ENCODE data around the gene TLCD3B. TPM values are rescaled to one million over a fixed set of nuclear protein-coding genes. Genes with fewer than 3 reads are reported as not detected.
"Not testable (repeated sequence)": the region's sequence is repeated elsewhere in the genome, so short reads cannot be mapped to it uniquely, and the experiment has no call there.

TLCD3B gene
- total RNA-seq, 1 donor from 2014 or later = not detected

DNA sequence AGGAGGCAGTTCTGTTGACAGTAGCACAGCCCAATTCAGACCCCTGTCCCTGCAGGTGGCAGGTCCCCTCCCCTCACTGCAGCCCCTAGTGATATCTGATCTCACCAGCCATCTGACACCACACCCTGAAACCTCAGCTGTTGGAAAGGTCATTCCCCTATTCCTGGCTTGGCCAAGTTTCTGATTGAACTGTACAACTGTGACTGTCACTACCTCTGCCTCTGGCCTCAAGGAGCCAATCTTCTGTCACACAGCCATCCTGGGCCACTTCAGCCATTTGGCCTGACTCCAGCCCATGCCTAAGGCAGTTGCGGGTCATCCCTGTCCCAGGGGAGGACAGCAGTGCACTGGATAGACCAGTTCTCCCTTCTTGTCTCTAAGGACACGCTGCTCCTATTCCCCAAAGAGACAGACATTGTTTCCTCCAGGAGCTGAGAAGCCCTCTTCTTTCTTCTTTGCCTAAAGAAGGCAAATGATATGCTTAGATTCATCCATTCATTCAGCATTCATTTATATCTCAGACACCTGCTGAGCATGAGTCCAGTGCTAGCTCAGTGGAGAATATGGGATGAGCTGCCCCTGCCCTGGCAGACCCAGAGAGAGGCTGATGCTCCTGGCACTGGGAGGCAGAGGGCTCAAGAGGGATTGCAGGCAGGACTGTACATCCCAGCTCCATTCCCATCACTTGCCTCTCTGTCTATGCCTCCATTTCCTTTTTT, 29.9 kb upstream of the TLCD3B start:
- no peak for DNase-seq (ENCODE audit: low read depth in 2 of 2)

DNA sequence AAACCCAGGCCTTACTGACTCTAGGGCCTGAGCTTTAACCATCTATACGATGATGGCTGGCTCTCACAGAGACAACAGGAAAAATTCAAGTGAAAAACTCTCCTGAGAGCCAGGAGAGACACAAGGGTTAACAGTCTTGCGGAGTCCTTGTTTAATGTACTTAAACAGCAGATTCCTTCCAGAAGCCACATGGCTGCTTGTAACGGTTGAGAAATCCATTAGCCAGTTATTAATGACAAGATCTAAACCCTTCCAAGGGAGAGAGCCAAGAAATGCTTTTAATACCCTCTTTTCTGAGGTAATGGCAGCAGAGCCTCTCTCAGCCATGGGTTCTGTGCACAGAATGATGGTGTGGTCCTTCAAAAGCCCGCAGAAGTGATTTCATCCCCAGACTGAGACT, 29.3 kb upstream of the TLCD3B start:
- no peak for DNase-seq (ENCODE audit: low read depth in 2 of 2)

DNA sequence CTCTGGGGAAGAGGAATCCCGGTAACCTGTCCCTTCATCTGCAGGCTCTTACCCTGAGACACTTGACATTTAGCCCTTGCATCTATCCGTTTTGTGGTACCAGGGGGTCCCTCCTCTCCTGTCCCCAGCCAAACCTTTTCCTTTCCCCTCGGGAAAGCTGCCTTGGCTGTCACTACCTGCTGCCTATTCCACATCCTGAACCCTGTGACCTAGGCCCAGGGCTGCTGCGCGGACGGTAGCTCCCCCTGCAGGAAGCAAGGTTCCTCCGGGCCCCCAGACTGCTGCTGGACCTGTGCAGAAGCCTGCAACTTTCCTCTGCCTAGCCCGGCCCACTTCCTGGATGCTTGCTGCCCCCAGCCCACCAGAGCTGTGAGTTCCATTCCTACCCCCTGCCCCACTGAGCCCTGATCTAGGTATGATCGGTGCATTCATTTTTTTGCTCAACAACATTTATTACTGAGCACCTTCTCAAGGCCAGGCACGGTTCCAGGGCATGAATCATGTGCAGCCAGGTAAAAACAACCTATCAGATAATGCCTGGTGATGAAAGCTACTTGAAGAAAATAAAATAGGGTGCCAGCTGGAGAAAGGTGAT, 24.0 kb upstream of the TLCD3B start:
- DNase-seq (ENCODE audit: low read depth in 2 of 2) = no peak

DNA sequence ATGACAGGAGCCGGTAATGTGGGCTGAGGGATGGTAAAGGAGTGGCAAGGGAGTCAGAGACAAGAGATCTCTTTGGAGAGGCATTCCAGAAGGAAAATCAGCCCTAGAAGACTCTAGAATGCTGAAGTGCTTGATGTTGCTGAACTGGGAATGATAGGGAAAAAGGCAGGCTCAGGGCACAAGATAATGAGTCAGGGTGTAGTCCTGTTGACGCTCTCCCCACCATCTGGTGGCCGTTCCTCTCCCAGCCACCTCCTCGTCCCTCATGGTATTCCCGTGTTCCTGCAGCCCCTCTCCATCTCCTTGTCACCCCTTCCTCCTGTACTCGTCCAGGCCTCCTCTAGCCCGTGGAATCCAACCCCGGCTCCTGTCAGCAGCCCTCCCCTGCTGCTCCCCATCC, 23.4 kb upstream of the TLCD3B start:
- no peak for DNase-seq (ENCODE audit: low read depth in 2 of 2)

DNA sequence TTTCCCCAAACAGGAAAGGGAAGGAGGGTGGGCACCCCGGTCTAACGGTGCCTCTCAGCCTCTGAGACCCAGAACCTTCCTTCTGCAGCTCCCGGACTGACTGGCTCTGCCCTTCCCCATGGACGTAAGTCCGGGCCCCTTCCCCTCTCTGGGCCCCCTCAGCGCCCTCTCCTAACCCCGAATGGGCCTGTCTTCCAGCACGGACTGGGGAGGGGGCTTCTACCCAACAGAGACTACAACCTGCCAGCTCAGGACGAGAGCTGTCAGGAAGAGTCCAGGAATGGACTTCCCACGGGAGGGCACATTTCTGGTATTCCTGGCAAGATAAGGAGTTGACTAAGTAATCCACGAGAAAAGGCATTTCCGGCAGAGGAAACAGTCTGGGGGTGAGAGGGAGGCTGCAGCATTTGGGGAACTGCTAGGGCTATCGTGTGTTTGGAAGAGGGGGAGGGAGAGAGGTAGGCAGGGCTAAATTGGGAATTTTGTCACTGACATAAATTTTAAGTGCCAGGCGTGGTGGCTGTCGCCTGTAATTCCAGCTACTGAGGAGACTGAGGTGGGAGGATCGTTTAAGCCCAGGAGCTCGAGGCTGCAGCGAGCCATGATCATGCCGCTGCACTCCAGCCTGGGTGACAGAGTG, 22.4 kb upstream of the TLCD3B start:
- DNase-seq (ENCODE audit: low read depth in 2 of 2) = peak in 1 of 2 donors; percentile 33

DNA sequence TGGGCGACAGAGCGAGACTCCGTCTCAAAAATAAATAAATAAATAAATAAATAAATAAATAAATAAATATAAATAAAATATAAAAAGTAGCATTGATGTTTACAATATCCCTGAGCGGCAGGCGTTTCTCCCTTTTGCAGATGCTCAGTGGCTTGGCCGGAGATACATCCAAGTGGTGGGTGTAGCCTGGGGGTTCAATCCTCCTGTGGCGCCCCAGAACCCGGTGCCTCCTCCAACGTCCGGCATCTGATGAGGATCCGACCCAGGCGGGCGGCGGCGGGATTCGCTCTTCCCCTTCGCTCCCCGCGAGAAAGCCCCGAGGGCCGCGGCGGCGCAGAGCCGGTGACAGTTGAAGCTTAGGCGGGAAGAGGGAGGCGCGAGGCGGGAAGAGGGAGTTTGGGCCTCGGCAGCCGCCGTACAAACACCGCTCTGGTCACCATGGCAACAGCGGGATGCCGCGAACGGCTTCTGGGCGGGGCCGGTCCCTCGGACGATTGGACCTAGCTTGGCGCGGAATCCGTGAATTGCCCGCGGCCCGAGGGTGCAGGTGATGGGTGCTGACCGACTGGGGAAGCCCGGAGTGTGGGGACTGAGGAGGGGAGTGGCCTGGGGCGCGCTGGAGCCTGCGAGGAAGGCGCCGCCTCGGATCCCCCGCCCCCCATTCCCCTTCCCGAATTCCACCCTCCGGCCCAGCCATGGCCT, 21.8 kb upstream of the TLCD3B start:
- DNase-seq (ENCODE audit: low read depth in 2 of 2) = peak; percentile 72 to 91

DNA sequence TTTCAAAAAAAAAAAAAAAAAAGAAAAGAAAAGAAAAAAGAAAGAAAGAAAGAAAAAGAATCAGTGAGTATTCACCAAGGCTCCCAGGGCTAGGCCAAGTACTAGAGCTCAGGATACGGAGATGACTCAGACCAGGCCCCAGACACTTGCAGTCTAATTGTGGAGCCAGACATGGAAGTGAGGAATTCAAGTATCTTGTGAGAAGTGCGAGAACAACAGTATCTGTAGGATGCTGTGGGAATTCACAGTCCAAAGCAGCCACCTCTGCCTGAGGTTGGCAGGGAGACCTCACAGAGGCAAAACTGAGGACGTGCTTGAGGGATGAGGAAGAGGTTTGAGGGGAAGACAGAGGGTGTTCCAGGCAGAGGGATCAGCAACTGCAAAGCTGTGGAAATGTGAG, 20.4 kb upstream of the TLCD3B start:
- DNase-seq (ENCODE audit: low read depth in 2 of 2) = peak in 1 of 2 donors; percentile 78

DNA sequence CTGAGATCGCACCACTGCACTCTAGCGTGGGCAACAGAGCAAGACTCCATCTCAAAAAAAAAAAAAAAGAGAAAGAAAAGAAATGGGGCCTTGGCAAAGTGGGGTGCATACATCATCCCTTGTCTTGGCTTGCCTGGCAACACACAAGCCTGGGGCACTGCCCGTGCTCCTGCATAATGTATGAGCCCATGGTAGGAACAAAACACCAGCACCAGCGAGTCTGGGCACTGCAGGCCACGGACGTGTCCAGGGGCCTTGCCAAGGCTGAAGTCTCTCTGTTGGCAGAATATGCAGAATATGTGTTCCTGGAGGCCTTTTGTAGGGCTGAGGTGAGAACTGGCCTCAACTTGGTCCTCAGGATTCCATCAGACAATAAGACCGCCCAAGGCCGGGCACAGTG, 18.8 kb upstream of the TLCD3B start:
- no peak for DNase-seq (ENCODE audit: low read depth in 2 of 2)

DNA sequence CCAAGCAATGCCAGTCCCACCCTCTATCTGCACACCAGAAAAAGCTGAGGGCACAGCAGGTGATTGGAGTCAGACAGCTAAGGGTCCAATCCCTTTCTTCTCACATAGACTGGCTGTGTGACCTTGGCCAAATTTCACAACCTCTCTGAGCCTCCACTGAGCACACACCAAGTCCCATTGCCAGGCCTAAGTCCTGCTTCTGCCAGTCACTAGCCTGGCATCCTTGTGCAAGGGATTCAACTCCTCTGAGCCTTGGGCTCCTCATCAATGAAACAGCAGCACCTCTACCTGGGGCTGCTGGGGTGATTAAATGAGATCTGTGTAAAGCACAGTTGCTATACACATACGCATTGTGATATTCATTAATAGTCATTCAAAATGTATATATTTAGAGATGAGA, 15.5 kb upstream of the TLCD3B start:
- no peak for DNase-seq (ENCODE audit: low read depth in 2 of 2)

DNA sequence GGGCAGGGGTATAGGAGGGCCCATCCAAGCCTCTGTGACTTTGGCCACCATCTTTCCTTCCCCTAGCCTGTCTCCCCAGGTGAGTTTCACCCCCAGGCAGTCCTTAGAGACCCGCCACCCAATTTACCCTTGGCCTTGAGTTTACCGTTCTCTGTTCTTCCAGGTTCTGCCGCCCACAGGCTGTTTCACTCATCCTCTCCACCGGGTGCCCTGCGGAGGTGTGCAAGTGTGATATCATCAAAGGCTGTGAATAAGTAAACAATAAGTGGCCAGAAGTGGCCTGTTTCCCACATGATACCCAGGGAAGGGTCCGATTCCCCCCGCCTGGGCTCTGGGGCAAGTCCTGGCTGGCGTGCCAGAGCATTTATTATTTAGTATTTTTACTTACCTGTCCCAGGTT, 15.1 kb upstream of the TLCD3B start:
- no peak for DNase-seq (ENCODE audit: low read depth in 2 of 2)

DNA sequence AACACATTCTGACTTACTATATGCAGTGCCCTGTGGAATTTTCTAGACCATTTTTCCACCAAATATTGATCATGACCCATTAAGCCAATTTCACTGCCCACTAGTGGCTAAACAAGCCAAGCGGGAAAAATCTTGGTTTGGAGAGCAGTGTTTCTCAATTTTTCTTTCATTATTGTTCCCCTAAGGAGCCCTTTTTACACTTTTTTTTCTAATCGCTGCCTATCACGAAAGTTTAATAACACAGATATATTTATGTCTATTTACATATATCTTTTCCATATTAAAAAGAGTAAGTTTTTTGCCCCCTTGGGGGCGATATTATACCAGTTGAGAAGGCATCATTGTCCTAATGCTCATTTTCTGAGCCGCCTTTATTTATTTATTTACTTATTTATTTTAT, 10.8 kb upstream of the TLCD3B start:
- peak; percentile 38 to 60 for DNase-seq (ENCODE audit: low read depth in 2 of 2)

DNA sequence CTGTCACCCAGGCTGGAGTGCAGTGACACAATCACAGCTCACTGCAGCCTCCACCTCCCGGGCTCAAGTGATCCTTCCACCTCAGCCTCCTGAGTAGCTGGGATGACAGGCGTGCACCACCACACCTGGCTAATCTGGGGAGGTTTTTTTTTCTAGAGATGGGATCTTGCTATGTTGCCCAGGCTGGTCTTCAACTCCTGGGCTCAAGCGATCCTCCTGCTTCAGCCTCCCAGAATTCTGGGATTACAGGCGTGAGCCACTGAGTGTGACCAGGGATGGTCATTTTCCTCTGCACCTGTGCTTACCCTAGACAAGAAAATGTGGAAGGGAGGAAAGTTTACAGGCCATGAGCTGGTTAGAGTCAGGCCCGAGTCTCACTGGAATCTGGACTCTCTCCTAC, 9.6 kb upstream of the TLCD3B start:
- not testable (repeated sequence) for DNase-seq (ENCODE audit: low read depth in 2 of 2)

DNA sequence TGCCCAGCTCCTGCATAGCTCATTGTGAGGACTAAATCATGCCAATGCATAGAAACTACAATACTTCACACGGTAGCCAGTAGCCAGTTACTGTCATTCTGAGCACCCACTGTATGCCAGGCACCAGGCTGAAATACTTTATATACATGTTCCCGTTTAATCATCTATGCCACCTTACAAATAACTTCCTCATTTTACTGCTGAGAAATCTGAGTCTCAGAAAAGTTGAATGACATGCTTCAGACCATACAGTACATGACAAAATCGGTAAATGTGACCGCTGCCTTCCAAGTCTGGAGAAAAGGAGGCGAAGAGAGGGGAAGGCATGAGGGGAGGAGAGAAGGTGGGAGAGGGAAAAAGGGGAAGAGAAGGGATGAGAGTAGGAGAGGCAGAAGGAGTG, 9.2 kb upstream of the TLCD3B start:
- no peak for DNase-seq (ENCODE audit: low read depth in 2 of 2)

DNA sequence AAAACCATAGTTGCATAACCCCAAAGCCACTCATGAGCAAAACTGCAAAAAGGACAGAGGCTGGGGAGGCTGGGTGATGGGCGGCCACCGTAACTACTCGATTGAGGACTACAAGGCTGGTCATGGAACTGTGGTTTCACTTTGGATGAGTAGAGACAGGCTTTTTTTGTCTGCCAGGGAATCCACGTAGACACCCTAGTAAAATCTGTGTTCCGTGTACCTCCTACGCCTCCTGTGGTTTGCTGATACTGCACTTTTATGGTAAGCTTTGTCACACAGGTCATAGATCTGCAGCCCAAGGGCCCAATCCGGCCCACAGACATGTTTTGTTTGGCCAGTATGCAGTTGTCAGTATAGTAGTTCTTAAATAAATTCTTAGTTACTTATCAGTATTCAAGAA, 2.2 kb upstream of the TLCD3B start:
- DNase-seq (ENCODE audit: low read depth in 2 of 2) = no peak

DNA sequence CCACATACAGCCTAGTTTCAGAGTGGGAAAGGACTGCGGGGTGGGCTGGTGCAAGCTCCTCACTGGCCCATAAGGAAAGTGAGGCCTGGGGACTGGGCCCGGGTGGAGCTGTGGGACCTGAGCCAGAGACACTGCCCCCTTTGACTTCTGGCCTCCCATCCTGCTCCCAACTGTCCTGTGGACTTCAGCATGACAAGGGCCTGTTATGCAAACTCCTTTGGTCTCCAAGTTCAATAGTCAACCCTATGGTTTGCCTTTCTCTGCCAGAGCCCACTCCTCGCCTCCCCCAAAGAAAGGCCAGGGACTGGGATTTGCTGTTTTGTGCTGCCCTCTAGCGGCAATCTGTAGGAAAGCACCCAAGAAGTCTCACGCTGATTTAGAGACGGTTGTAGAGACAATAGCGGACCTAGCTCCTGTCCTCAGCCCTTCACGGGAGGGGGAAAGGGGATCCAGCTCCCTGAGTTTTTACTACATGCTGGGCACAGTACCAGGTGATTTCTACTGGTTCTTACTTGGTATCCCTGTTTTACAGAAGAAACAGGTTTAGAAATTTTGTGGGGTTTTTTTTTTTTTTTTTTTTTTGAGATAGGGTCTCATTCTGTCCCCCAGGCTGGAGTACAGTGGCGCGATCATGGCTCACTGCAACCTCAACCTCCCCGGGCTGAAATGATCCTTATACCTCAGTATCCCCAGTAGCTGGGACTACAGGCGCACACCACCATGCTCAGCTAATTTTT, 1.2 kb upstream of the TLCD3B start:
- peak; percentile 45 to 70 for DNase-seq (ENCODE audit: low read depth in 2 of 2)

DNA sequence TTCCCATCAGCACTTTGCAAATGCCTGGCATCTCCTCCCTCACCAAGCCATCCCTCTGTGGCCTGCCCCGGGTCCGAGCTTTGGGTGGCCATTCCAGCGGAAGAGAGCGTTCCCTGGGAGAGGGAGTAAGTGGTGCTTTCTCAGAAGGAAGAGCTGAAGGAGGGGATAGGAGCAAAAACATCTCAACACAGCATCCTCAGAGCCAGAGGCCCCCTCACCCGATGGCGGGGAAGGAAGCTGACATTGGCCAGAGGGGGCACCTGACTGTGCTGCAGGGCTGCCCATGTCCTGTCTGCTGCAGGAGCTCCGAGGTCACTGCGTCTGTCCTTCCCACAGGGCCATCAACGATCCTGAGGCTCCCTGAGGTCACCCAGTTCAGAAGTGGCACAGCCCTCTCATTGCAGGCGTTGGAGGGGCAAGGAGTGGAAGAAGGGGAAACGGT, 427 bp upstream of the TLCD3B start:
- no peak for DNase-seq (ENCODE audit: low read depth in 2 of 2)

DNA sequence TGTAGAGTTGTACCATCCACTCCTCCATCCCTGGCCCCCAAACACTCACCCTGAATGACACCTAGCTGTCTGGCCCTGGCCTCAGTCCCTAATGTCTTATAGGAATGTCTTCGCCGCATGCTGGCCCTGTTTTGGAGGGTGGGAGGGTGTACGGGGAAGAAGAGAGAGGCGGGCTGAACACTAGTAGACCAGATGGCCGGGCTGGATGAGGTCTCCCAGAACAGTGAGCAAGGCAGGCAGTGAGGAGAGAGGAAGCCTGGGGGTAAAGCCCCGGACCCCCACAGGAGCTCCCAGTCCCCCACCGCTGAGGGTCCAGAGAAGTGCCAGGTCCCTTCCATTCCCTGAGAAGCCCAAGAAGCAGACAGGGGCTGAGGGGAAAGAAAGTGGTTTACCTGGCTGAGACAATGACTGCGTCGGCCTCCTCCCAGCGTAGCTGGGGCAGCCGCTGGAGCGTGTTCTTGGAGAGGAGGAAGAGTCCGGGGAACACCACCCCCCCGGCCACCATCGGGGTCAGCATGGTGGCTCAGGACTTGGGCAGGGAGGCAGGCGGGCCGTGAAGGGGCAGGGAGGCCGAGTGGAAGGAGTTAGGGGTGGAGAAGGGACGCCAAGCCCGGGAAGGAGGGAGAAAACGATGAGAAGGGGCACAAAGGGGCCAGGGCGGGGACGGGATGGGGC, 923 bp downstream of the TLCD3B start:
- no peak for DNase-seq (ENCODE audit: low read depth in 2 of 2)

DNA sequence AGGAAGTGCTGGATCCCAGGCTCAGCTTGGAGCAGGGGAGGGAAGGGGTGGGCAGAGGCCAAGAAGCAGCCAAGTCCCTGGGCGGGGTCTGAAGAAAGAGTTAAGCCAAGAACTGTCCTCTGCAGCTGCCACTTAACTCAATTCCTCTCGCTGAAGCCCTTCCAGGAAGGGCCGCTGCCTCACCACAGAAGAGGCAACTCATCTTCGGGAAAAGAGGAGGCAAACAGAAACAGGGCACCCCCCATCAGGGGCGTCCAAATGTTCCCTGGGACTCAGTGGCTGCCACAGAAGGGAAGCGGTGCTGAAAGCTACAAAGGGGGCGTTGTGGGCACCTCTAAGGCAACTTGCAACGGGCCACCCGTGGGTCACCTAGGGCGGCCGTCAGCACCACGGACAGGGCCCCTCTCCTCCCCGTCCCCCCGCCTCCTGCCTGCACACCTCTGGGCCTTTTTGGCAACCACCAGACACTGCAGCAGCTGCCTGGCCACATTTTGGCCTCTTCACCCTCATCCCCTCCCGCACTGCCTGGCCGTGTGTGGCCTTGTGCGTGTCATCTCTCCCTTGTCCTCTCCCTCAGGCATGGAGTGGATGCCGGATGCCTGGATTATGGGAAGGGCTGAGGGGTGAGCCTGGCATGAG, 2.5 kb downstream of the TLCD3B start:
- DNase-seq (ENCODE audit: low read depth in 2 of 2) = no peak

DNA sequence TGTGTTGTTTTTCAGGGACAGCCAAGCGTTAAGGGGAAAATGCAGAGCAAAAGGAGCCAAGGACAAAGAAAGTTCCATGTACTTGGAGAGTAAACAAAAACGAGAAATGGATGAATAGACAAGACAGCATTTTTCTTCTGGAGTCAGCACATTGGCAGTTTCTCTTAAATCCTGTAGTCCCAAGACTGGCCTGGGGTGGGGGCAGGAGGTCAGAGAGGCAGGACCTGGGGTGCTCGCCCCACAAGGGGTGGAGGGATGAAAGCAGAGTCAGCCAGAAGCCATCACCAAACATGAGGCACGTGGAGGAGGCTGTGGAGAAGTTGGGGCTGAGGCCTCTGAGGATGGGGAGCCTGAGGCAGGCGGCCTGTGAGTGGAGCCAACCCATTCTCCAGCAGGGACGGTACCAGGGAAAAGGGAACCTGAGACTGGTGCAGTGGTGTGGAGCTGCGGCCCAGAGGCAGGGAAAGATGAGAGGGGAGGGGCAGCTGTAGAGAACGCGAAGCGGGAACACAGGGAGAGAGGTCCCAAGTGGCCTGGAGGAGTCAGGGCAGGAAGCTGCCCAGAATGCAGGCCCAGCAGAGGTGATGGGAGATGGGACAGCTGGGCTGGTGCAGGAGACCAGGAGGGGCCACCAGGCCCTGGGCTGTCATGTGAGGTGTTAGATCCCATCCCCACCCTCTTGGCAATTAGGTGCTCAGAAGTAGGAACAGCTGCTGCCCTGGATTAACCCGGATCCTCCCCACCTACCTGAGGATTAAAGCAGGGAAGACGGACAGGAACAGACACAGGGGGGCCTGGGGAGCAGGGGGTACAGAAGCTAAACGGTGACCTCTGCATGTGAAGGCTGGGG, 3.3 kb downstream of the TLCD3B start:
- no peak for DNase-seq (ENCODE audit: low read depth in 2 of 2)

DNA sequence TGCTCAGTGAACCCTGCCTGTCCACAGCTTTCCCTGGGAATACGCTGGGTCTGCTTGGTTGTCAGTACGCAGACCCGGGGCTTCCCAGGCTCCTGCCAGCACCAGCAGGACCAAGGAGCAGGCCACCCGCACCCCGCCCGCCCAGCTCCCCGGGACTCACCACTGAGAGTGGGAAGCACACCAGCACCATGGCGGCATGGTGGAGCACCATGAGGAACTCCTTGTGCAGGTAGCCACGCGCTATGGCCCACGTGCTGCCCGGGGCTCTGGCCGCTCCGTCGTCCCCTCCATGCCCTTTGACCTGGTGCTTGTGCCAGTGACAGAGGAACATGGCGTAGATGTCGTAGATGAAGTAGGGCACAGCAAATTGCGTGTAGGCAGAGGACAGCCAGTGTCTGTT, 4.6 kb downstream of the TLCD3B start:
- no peak for DNase-seq (ENCODE audit: low read depth in 2 of 2)
